Measurements from ENCODE around the gene RGS10.

DNA sequence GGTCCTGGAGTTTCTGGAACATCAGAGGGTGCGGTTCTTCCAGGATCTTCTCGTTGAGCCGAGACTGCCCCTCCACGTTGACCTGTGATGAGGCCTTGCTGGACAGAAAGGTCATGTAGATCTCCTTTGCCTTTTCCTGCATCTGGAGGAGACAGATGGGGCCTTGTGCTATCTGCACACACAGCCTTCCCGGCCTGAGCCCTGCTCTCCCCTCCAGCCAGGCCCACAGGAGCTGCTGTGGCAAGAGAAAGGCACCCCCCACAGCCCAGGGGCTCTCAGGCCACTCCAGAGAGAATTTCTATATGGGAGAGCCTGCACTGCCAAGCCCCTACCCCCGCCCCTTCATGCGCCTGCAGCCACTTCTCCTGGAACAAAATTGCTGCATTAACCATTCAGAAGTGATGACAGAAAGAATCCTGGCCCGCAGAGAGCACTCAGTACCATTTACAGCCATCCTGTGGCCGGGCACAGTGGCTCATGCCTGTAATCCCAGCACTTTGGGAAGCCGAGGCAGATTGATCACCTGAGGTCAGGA, 26.9 kb downstream of the RGS10 start:
- TF ChIP-seq, protein P1, sequence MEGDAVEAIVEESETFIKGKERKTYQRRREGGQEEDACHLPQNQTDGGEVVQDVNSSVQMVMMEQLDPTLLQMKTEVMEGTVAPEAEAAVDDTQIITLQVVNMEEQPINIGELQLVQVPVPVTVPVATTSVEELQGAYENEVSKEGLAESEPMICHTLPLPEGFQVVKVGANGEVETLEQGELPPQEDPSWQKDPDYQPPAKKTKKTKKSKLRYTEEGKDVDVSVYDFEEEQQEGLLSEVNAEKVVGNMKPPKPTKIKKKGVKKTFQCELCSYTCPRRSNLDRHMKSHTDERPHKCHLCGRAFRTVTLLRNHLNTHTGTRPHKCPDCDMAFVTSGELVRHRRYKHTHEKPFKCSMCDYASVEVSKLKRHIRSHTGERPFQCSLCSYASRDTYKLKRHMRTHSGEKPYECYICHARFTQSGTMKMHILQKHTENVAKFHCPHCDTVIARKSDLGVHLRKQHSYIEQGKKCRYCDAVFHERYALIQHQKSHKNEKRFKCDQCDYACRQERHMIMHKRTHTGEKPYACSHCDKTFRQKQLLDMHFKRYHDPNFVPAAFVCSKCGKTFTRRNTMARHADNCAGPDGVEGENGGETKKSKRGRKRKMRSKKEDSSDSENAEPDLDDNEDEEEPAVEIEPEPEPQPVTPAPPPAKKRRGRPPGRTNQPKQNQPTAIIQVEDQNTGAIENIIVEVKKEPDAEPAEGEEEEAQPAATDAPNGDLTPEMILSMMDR (IDR thresholded peaks at IDR 0.05; ENCODE audit: low read length) = no peak
- no peak for TF ChIP-seq EZH2 (optimal IDR thresholded peaks at IDR 0.05; ENCODE audit: low read depth, low read length)

Data from MM.1S (cell line).